Measurements from ENCODE around the gene STUB1.
A peak's percentile ranks its signal among the peaks of the same experiment; 100 is the strongest.

STUB1 gene

GRCh38 chr16:698911-699671 is 18.9 kb downstream of the STUB1 start:
- DNase-seq, result no peak

GRCh38 chr16:700684-701584 is 20.7 kb downstream of the STUB1 start:
- no peak for DNase-seq

GRCh38 chr16:702341-702740 is 22.1 kb downstream of the STUB1 start:
- no peak for DNase-seq

DNA sequence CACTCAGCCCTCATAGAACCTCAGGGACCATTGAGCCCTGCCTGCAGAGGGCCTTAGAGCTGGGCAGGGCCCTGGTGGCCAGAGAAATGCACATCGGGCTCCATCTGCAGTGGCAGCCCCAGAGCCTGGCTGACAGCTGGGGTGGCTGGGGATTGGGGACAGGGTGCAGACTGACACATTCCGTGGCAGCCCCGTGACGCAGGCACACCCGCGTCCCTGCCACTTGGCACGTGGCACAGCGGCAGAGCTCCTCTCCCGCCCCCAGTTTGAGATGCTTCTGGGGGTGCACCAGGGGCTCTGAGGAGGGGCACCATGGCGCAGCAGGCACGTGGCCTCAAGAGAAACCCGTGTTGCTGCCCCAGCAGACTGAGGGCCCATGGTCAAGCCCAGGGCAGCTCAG is 23.2 kb downstream of the STUB1 start:
- DNase-seq, result no peak

- DNase-seq, result no peak
These were observed 23.8 kb downstream of the STUB1 start for GRCh38 chr16:704047-704446.

GRCh38 chr16:704552-705380 is 24.6 kb downstream of the STUB1 start:
- no peak for DNase-seq

DNA sequence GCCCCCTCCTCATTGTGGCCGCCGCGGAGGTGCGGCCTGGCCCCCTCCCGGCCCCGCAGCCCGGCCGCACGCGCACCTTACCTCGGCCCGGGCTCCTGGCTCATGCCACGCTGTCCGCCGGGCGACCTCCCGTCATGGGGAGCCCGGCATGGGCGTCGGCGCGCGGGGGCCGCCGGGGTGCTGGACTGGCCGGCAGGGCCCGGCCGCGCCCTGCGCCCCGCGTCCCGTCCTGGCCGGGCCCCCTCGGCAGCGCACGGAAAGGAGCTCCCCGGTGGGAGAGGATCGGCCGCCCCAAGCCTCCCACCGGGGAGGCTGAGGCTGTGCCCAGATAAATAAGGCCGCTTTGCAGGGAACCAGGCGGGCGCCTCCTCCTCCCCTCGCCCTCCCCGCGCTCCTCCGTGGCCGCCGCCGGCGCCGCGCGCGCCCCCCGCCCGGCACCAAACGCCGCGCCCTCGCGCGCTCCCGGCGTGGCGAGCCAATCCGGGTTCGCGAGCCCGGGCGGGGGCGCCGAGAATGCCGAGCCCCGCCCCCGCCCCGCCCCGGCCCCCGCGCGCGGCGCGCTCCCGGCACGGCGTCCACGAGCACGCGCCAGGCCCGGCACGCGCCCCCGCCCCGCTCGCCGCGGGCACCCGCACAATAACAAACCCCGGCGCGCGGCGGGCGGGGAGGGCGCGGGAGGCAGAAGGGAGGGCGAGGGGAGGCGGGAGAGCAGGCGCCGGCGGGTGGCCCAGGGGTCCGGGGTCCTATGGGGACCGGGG is 25.4 kb downstream of the STUB1 start, which contains the start of gene FBXL16:
FBXL16 (minus strand) TSS at position 371 of the 758 bp plus-strand sequence. CDS start 8,396 bp downstream, outside the sequence.
- no peak for DNase-seq

DNA sequence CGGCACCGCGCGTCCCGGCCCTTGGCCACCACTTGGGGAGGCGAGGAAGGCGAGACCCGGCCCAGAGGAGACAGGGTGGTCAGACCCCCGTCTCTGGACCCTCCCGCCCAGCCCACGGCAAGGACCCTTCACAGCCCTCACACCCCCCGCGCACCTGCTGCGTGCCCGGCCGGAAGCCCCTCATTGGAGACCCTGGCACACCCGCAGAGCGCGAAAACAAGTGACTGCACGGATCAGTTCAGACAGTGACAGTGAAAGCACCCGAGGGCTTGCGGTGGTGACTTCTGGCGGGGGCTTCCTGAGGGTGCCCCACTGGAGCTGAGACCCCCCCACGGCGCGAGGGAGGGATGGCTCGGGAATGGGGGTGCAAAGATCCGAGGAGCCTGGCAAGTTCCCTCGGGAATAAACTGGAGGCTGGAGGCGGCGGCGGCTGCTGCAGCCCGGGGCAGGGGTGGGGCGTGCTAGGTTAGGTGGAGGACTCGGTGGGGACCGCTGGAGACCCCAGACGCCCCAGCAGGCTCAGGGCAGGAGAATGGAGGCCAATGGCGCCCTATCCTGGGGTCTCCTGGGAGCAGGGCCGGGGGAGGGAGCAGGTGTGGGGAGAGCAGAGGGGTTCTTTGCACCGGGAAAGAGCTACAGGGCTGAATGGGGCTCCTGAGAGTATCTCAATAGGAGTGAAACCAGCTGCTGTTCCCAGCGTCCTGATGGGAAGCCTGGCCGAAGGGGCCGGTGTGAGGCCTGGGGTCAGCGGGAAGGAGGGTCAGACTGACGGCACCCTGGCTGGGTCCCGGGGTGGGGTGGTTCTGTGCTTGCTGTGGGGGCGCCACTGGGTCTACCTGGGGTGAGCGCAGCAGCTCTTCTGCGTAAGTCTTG is 26.2 kb downstream of the STUB1 start:
- no peak for DNase-seq

- no peak for DNase-seq
These were observed 26.9 kb downstream of the STUB1 start for GRCh38 chr16:707062-707538.

DNA sequence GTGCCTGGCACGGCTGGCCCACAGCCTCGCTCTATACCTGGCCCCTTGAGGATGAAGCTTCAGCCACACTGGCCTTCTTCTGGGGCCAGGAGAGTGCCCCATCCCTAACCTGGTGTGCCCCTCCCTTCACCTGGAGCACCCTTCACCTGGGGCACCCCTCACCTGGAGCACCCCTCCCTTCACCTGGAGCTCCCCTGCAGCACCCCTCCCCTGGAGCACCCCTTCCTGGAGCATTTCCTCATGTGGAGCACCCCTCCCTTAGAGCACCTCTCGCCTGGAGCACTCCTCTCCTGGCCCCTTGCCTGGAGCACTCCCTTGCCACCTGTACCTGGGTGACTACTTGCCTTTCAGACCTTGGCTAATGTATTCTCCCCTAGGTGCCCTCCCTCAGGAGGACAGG is 27.8 kb downstream of the STUB1 start:
- DNase-seq, result no peak

DNA sequence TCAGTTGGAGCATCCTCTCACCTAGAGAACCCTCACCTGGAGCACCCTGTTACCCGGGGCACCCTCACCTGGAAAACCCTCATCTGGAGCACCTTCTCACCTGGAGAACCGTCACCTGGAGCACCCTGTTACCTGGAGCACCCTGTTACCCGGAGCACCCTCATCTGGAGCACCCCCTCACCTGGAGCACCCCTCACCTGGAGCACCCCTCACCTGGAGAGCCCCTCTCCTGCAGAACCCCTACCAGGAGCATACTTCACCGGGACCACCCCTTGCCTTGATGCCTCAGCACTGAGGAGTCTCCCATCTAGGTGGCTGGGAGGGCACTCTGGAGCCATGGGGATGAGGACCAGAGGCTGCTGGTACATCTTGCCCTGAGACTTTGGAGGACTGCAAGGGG is 28.7 kb downstream of the STUB1 start:
- DNase-seq, result no peak

DNA sequence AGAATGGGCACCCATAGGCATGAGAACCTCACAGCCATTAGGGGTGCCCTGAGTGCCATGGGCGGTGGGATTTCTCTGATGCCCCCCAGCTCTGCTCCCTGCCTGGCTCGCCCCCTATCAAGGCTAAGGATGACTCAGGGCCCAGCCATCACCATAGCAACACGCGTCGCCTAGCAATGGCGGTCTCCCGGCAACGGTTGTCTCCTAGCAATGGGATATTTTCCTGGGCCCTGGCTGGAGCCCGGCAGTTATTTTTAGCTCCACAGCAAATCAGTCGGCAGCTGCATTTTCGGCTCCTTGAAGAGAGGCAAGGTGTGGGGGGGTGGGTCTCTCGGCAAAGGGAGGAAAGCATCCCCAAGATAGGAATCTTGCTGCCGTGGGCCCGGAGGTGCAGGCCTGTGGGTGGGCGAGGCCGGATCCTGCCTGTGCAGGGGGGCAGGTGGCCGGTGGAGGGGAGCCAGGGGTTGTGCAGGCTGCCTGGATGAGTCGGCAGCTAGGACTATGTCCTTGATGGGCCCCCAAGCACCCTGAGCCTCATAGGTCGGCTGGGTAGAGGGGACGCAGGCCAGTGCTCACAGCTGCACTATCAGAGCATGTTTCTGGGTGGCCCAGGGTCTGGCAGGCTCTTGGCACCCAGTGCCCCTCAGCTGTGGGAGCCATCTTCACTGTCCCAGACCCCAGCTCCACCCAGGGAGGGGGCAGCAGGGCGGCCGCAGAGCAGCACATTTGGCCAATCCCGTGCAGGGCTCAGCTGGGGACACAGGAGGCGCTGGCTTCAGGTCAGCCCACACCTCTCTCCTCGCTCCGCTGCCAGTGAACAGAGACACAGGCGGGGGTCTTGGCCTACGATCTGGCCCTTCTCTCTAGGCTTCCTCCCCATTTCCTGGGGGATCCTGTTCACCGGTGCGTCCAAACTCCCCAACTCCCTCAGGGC is 29.6 kb downstream of the STUB1 start:
- peak; percentile 66 for DNase-seq

DNA sequence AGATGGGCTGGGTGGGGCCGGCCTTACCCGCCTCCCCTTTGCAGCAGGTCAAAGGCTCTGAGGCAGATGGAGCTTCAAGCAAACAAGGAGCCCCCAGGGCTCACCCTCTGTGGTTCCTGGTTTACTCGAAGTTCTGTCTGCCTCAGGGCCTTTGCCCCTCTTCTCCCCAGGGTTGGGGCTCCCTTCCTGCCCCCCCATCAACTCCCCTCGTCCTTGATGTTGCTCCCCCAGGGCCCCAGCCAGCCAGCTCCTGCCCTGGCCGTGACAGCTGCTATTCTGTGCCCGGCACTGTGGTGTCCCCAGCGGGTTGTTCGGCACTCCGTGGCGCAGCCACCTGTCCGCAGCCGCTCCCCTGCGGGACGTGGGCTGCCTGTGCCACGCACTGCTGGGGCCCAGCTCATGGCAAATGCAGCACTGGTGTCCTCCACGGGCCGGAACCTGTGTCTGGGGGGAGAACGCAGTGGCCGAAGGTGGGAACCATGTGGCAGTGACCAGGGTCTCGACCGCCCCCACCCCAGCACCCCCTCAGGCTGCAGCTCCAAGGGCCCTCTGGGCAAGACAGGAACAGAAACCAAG is 30.4 kb downstream of the STUB1 start:
- DNase-seq, result no peak

DNA sequence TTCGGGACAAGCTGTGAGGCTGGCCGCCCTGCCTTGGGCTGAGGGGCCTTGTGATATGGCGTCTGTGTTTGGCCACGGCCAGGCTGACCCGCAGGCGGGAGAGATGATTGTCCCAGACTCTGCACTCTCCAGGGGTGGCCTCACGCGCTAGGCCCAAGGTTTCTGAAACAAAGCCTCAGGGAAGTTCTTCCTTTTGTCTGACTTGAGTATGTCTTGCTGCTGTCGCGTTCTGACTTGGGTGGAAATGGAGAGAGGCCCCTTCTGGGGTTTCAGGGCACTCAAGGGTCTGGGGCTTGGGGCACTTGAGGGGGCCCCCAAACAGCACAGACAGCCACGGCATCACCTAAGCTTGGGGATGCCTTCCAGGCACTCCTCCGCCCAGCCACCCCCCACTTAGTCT is 30.9 kb downstream of the STUB1 start:
- no peak for DNase-seq

DNA sequence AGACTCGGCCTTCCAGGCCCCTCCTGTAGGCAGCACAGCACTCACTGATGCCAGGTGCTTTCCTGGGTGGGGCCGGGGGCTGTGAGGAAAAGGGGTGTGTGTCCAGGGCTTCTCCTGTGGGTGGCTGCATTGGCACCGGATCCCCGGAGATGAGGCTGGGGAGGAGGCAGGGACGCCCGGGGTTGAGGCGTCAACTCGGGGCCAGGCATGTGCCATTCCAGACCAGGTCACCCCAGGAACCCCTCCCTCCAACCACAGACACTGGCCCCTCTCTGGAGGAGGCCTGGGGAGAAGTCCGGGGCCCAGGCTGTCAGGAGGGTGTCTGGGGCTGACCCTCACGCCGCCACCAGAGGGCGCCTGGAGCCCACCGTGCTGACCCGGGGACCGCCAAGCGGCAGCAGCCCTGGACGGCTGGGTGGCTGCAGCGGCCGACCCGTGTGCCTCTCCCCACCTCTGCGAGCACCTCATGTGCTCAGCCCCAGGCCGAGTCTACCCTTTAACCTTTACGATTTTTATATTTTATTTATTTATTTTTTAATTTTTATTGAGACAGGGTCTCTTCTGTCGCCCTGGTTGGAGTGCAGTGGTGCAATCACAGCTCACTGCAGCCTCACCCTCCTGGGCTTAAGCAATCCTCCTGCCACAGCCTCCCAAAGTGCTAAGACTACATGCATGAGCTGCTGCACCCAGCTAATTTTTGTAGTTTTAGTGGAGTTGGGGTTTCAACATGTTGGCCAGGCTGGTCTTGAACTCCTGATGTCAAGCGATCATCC is 31.5 kb downstream of the STUB1 start:
- peak; percentile 66 for DNase-seq

DNA sequence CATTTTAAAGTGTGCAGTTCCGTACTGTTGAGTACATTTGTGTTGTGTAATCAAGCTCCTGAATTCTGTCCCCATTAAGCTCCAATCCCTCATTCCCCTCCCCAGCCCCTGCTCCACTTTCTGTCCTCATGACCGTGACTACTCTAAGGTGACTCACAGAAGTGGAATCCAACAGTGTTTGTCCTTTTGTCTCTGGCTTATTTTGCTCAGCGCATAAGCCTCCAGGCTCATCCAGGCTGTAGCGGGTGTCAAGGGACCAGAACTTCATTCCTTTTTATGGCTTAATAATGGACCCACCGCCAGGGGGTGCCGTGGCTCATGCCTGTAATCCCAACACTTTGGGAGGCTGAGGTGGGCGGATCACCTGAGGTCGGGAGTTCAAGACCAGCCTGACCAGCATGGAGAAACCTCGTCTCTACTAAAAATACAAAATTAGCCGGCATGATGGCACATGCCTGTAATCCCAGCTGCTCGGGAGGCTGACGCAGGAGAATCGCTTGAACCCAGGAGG is 32.6 kb downstream of the STUB1 start:
- peak; percentile 97 for DNase-seq

GRCh38 chr16:714079-714478 is 33.9 kb downstream of the STUB1 start:
- peak; percentile 54 for DNase-seq
